VCaP (cell line): ENCODE results near the gene RNF214.
"Not testable (repeated sequence)": the region's sequence is repeated elsewhere in the genome, so short reads cannot be mapped to it uniquely, and the experiment has no call there.

Experiments used
- H3K27ac ChIP-seq: fragments of 450-650 bp; 2 replicates; pipeline ENCODE4 v1.5.1; 2017
- CTCF ChIP-seq: fragments of 450-650 bp; conservative IDR thresholded peaks from 2 replicates; pipeline ENCODE4 v1.5.1; 2017; ENCODE audit warnings: mild to moderate bottlenecking, moderate library complexity

Gene RNF214

DNA sequence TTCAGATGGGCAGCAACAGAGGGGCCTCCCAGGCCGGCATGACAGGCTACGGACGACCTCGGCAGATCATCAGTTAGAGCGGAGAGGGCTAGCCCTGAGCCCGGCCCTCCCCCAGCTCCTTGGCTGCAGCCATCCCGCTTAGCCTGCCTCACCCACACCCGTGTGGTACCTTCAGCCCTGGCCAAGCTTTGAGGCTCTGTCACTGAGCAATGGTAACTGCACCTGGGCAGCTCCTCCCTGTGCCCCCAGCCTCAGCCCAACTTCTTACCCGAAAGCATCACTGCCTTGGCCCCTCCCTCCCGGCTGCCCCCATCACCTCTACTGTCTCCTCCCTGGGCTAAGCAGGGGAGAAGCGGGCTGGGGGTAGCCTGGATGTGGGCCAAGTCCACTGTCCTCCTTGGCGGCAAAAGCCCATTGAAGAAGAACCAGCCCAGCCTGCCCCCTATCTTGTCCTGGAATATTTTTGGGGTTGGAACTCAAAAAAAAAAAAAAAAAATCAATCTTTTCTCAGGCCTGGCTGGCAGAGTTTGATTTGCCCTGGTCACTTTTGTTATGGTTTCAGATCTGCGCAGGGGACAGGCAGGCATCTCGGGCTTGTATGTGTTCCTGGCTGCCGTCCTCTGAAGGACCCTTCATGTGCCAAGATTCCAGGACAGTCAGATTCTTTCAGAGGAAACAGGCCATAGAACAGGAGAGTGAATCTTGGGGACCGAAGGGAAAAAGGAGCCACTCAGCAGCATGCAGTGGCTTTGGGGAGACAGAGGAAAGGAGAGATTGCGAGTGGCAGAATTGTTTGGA lies 28.0 kb upstream of the RNF214 start:
- no peak overlapping the region for H3K27ac ChIP-seq
- TF ChIP-seq CTCF: no peak

DNA sequence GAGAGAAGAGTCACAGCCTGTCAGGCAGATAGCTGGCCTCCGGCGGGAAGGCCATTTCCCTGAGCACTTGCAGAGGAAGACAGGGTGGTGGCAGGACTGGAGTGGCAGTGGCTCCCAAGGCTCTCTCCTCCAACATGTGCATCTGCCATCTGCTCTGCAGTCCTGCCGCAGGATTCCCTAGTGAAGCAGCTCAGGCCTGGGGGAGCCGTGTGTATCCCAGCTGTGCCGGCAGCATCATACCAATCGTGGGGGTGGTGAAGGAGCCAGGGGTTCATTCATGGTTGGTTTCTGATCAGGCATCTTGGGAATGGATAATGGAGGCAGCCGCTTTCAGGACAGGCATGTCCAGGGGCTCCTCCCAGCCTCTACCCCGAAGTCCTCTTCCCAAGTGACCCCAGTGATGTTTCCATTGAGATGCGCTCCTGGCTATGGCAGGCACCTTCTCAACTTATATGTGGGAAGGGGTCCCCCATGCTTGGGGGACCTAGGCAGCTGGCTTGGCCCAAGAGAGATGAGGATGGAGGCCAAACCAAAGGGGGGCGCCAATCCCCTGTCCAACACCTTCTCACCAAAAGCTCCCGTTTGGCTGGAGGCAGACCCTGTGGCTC lies 27.2 kb upstream of the RNF214 start:
- TF ChIP-seq CTCF: no peak

GRCh38 chr11:117206111-117206510 lies 26.4 kb upstream of the RNF214 start:
- H3K27ac ChIP-seq: not testable (repeated sequence)

More for the DNA sequence above, 27.2 kb upstream of the RNF214 start:
- no peak overlapping the region for H3K27ac ChIP-seq

GRCh38 chr11:117206859-117207258 lies 25.6 kb upstream of the RNF214 start:
- not testable (repeated sequence) for H3K27ac ChIP-seq

- not testable (repeated sequence) for H3K27ac ChIP-seq
These were observed 25.0 kb upstream of the RNF214 start for GRCh38 chr11:117207481-117207880.

- not testable (repeated sequence) for H3K27ac ChIP-seq
These were observed 23.8 kb upstream of the RNF214 start for GRCh38 chr11:117208710-117209109.

DNA sequence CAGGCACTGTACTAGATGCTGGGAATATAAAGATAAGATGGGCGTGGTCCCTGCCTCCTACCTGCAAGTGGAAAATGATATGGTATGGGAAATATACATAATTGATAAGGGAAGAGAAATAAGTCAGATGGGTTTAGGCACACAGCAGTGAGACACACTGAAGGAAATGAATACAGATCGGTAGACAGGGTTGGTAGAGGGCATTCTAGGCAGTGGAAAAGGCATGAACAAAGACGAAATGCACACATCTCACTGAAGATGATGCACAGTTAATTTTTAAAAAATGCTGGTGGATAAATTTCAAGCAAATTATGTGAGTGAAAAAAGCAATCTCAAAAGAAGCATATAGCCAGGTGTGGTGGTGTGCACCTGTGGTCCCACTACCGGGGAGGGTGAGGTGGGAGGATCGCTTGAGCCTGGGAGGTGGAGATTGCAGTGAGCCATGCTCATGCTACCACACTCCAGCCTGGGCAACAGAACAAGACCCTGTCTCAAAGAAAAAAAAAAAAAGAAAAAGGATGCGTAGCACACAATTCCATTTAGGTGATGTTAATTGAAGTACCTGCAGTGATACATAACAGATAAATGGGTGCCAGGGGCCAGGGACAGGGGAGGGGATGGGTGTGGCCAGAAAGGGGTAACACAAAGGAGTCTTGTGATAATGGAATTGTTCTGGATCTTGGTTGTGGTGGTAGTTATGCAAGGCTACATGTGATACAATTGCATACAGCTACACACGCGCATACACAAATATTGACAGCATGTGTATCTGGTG lies 22.9 kb upstream of the RNF214 start:
- not testable (repeated sequence) for H3K27ac ChIP-seq

DNA sequence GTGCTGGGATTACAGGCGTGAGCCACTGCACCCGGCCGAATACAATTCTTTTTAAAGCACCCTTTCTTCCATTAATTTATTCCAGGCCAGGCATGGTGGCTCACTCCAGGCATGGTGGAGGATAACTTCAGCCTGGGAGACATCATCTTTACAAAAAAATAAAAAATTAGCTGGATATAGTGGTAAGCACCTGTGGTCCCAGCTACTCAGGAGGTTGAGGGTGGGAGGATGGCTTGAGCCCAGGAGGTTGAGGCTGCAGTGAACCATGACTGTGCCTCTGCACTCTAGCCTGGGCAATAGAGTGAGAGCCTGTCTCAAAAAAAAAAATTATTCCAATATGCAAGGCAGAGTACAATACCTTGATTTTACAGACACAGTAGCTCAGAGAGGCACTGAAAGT lies 21.9 kb upstream of the RNF214 start:
- no peak for TF ChIP-seq CTCF
- H3K27ac ChIP-seq: no peak overlapping the region

- H3K27ac ChIP-seq: no peak overlapping the region
- TF ChIP-seq CTCF: no peak
These were observed 19.6 kb upstream of the RNF214 start for GRCh38 chr11:117212697-117213355.
